Nephron progenitor cell (in vitro differentiated cells): ENCODE measurements around the gene OSGEPL1.

Source experiments
- DNase-seq: peaks from one replicate; pipeline ENCODE4 v3.0.0; 2021
- H3K27ac Mint-ChIP-seq: 2 replicates; pipeline ENCODE4 v1.8.0; 2021; ENCODE audit warnings: mild to moderate bottlenecking, moderate library complexity, mixed read lengths
- H3K27me3 Mint-ChIP-seq: 2 replicates; pipeline ENCODE4 v1.8.0; 2021; ENCODE audit warnings: mild to moderate bottlenecking, low read depth, mixed read lengths; ENCODE audit not compliant: poor library complexity
- H3K36me3 Mint-ChIP-seq: 2 replicates; pipeline ENCODE4 v1.8.0; 2021; ENCODE audit warnings: low read depth, mixed read lengths
- H3K4me1 Mint-ChIP-seq: 2 replicates; pipeline ENCODE4 v1.8.0; 2021; ENCODE audit warnings: mixed read lengths
- H3K4me3 Mint-ChIP-seq: 2 replicates; pipeline ENCODE4 v1.8.0; 2021; ENCODE audit warnings: mild to moderate bottlenecking, moderate library complexity, mixed read lengths
- H3K9me3 Mint-ChIP-seq: 2 replicates; pipeline ENCODE4 v1.8.0; 2021; ENCODE audit warnings: mild to moderate bottlenecking, moderate library complexity, mixed read lengths
- TF ChIP-seq, protein P1 (sequence below): fragments of 200-600 bp; sonication (generic); IDR thresholded peaks from 2 replicates; pipeline ENCODE4 v1.5.0; 2021; ENCODE audit warnings: antibody characterized with exemption

The OSGEPL1 gene

DNA sequence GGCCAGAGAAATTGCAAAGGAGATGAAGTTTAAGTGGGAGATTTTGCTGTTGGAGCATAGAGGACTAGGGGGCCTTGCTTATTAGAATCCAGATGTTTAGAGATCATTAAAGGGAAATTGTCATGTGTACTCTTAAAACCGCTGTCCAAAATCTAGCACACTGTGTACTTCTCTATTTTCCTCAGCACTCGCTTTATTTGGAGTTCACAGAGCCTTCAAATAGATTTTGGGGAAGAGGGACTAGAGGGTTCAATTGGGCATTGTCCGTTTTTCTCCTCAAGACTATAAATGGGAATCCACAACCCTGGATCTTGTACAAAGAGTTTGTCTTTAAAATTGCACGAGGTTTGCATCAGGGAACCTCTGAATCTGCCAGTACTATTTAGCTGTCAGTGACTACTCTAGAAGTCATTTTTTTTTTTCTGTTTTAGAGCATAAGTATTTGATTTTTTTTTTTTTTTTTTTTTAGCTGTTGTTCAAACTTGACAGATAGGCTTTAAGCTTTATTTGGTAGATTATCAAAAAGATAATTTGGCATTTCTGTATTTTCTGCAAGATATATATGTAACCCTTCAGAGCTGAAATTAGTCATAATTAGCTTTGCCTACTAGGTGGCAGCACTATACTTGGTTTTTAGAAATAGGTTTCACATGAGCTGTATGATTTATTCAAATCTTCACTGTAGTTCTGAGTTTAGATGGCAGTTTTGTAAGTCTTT is 35.9 kb upstream of the OSGEPL1 start:
- no peak overlapping the region for H3K4me3 Mint-ChIP-seq
- TF ChIP-seq, protein P1, sequence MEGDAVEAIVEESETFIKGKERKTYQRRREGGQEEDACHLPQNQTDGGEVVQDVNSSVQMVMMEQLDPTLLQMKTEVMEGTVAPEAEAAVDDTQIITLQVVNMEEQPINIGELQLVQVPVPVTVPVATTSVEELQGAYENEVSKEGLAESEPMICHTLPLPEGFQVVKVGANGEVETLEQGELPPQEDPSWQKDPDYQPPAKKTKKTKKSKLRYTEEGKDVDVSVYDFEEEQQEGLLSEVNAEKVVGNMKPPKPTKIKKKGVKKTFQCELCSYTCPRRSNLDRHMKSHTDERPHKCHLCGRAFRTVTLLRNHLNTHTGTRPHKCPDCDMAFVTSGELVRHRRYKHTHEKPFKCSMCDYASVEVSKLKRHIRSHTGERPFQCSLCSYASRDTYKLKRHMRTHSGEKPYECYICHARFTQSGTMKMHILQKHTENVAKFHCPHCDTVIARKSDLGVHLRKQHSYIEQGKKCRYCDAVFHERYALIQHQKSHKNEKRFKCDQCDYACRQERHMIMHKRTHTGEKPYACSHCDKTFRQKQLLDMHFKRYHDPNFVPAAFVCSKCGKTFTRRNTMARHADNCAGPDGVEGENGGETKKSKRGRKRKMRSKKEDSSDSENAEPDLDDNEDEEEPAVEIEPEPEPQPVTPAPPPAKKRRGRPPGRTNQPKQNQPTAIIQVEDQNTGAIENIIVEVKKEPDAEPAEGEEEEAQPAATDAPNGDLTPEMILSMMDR, result peak; percentile 15
- no peak for DNase-seq

DNA sequence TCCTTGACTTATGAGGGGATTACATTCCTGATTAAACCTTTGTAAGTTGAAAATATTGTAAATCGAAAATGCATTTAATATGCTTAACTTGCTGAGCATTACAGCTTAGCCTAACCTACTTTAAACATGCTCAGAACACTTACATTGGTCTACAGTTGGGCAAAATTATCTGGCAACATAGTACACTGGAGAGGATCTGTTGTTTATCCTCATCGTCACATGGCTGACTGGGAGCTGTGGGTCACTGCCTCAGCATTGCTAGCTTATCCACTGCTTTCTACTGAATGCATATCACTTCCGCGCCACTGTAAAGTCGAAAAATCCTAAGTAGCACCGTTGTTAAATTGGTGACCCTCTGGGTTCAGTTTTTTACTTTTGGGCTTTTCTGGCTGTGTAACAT is 35.3 kb upstream of the OSGEPL1 start:
- H3K4me3 Mint-ChIP-seq, result no peak overlapping the region
- no peaks in the 10 kb centered on the region for H3K9me3 Mint-ChIP-seq
- TF ChIP-seq, protein P1, result no peak
- H3K27ac Mint-ChIP-seq, result peak overlapping the region; percentile 51
- peaks cover 48% of the 10 kb centered on the region for H3K36me3 Mint-ChIP-seq
- no peaks in the 10 kb centered on the region for H3K4me1 Mint-ChIP-seq
- no peaks in the 10 kb centered on the region for H3K27me3 Mint-ChIP-seq
- DNase-seq, result no peak

More for the DNA sequence above, 35.9 kb upstream of the OSGEPL1 start:
- no peaks in the 10 kb centered on the region for H3K9me3 Mint-ChIP-seq
- peaks cover 45% of the 10 kb centered on the region for H3K36me3 Mint-ChIP-seq
- H3K27ac Mint-ChIP-seq, result peak overlapping the region; percentile 51
- no peaks in the 10 kb centered on the region for H3K4me1 Mint-ChIP-seq
- no peaks in the 10 kb centered on the region for H3K27me3 Mint-ChIP-seq

DNA sequence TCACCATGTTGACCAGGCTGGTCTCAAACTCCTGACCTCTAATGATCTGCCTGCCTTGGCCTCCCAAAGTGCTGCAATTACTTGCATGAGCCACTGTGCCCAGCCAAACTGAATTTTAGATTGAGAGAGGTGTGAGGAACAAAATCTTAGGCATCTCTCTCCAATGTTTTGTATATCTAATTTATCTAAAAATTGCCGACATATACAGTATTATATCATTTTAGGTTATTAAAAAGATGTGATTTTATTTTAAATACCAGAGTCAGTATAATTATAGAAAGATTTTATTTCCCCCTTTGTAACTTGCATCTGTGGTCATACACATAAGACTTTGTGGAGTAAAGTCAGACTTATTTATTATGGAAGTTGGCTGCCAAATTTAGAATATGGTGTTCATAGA is 31.7 kb upstream of the OSGEPL1 start:
- TF ChIP-seq, protein P1, result no peak
- no peak overlapping the region for H3K4me3 Mint-ChIP-seq
- no peaks in the 10 kb centered on the region for H3K9me3 Mint-ChIP-seq
- no peaks in the 10 kb centered on the region for H3K27me3 Mint-ChIP-seq
- no peak for DNase-seq
- H3K4me1 Mint-ChIP-seq, result no peaks in the 10 kb centered on the region
- peaks cover 48% of the 10 kb centered on the region for H3K36me3 Mint-ChIP-seq
- H3K27ac Mint-ChIP-seq, result no peak overlapping the region

DNA sequence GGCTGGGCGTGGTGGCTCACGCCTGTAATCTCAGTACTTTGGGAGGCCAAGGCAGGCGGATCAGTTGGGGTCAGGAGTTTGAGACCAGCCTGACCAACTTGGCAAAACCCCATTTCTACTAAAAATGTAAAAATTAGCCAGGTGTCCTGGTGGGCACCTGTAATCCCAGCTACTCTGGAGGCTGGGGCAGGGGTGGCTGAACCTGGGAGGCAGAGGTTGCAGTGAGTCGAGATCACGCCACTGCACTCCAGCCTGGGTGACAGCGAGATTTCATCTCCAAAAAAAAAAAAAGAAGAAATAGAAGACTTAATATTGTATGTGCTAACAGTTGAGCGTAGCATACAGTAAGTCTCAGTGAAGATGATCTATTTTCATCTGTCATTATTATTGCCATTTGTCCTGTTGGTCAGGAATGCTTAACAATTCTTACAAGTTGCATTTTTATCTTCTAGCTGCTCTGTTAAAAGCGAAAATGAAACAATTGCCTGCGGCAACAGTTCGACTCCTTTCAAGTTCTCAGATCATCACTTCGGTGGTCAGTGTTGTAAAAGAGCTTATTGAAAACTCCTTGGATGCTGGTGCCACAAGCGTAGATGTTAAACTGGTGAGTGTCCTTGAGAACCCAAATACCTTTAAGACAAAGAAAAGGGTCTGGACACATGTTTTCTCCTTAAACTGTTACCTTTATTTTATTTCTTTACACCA is 28.9 kb upstream of the OSGEPL1 start:
- Mint-ChIP-seq H3K9me3 (no peaks in the 10 kb centered on the region), H3K4me3 (no peak overlapping the region), H3K4me1 (peaks cover 5% of the 10 kb centered on the region), H3K27ac (no peak overlapping the region), H3K27me3 (no peaks in the 10 kb centered on the region), H3K36me3 (peaks cover 59% of the 10 kb centered on the region)
- DNase-seq, result no peak
- TF ChIP-seq, protein P1, result no peak

DNA sequence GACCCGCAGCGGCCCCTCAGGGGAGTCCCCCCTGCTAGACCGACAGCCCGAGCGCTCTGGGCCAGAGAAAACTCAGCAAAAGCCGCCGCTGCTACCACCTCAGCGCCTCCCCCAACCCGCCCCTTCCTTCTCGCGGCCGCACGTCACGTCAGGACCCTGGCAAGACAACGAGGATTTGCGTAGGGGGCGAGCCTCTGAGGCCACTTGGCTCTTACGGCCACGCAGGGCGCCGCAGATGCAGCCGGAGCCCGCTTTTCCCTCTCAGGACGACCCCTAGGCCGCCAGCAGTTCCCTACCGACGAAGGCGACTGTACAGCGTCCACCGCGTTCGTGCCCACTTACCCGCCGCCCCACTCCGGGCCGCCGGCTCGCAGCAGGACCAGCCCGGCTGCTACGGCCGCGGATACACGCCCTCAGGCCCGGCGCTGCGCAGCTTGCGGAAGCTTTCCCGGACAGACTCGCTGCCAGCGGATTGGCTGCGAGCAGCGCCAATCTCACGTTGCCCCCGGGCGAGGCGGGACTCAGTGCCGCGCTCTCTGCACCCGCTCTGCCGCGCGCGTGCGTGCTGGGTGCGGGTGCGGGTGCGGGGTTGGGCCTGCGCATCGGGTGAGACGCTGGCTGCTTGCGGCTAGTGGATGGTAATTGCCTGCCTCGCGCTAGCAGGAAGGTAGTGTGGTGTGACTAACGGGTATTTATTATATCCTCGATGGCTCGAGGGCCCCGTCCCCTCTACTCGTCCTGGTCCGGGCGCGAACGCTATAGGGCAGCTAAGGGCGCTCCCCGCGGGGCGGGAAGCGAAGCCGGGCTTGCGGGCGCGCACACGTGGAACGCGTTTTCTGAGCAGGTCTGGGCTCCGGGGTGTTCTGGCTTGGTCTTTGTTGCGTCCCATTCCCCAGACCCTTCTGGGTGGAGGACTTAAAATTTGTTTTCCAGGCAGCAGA is 21.6 kb upstream of the OSGEPL1 start, which contains the start of the genes ORMDL1 and PMS1:
TSS of gene ORMDL1 (minus strand) at position 413 of the 941 bp plus-strand sequence. CDS start 1,744 bp downstream, outside the sequence.
TSS of gene PMS1 (plus strand) at position 524 of the 941 bp plus-strand sequence. CDS start 7,360 bp downstream, outside the sequence.
- TF ChIP-seq, protein P1, result no peak
- Mint-ChIP-seq H3K4me3 (peak within 1 kb of the TSS; percentile 88), H3K9me3 (no peaks in the 10 kb centered on the region), H3K27ac (peak within 1 kb of the TSS; percentile 97), H3K27me3 (no peaks in the 10 kb centered on the region), H3K4me1 (peaks cover 43% of the 10 kb centered on the region), H3K36me3 (peaks cover 53% of the 10 kb centered on the region)
- peak; percentile 95 for DNase-seq
